Endothelial cell of umbilical vein (primary cell): ENCODE measurements around the gene EPHA4. TPM values are rescaled to one million over a fixed set of nuclear protein-coding genes. Genes with fewer than 3 reads are reported as not detected.

Source experiments
- BruUV-seq: library from RNA; stranded (reverse); fragments of 400-500 nt; replicated peaks from 2 replicates; lab custom pipeline; 2021; lab: Mats Ljungman, UMichigan
- CTCF ChIA-PET: fragments of 300-600, 350-600 bp; sonication (Branson Sonifier 250); formaldehyde crosslinking; loops from one replicate; lab custom pipeline; 2021; ENCODE audit warnings: antibody characterized with exemption, inconsistent platforms; lab: Charles Lee
- POLR2A ChIA-PET: fragments of 300-600, 350-600 bp; sonication (Branson Sonifier 250); formaldehyde crosslinking; loops from one replicate; lab custom pipeline; 2021; ENCODE audit warnings: antibody characterized with exemption, inconsistent platforms; lab: Charles Lee
- DNase-seq: peaks from one replicate; pipeline ENCODE4 v3.0.0-alpha.2; 2011; ENCODE audit warnings: low read depth, low spot score
- FAIRE-seq: peaks from 2 replicates; lab custom pipeline; 2011; peaks lifted over from hg19 to GRCh38; lab: Jason Lieb, UNC
- H2AFZ ChIP-seq: 2 replicates; pipeline ENCODE4 v1.6.0; 2012; ENCODE audit warnings: low read depth, low read length, control low read depth, inconsistent platforms
- H3K27ac ChIP-seq: 2 replicates; pipeline ENCODE4 v1.5.1; 2011; ENCODE audit warnings: low read depth, mild to moderate bottlenecking, control low read depth, low read length, moderate library complexity; ENCODE audit not compliant: insufficient read depth
- H3K27me3 ChIP-seq, 2 experiments: 2 replicates each; pipeline versions ENCODE4 v1.6.0 to v1.6.1; 2011; ENCODE audit warnings: low read length in 2 of 2, mixed read lengths in 1 of 2; ENCODE audit not compliant: control insufficient read depth in 2 of 2, insufficient read depth in 2 of 2
- H3K36me3 ChIP-seq, 2 experiments: 2 replicates in 1 of 2; 3 replicates in 1 of 2; pipeline ENCODE4 v1.5.1; 2011; ENCODE audit warnings: low read length in 2 of 2, mild to moderate bottlenecking in 1 of 2, moderate library complexity in 1 of 2; ENCODE audit not compliant: control insufficient read depth in 2 of 2, insufficient read depth in 2 of 2; ENCODE audit errors: extremely low read depth in 1 of 2
- H3K4me1 ChIP-seq: 3 replicates; pipeline ENCODE4 v1.5.1; 2011; ENCODE audit warnings: mild to moderate bottlenecking, low read length; ENCODE audit not compliant: control insufficient read depth, insufficient read depth; ENCODE audit errors: extremely low read depth
- H3K4me2 ChIP-seq: 2 replicates; pipeline ENCODE4 v1.6.1; 2011; ENCODE audit warnings: low read length, control low read depth, mixed read lengths; ENCODE audit not compliant: insufficient read depth
- H3K4me3 ChIP-seq, 3 experiments: fragments of 200-600 bp in 1 of 3; sonication (generic), shearing (Covaris generic) in 1 of 3; replicated peaks in 1 of 3; 2 replicates each; pipeline ENCODE4 v1.5.1; 2011 to 2016; ENCODE audit warnings: control low read depth in 3 of 3, low read length in 3 of 3, mild to moderate bottlenecking in 2 of 3, inconsistent platforms in 1 of 3, low read depth in 1 of 3, moderate library complexity in 1 of 3; ENCODE audit not compliant: insufficient read depth in 1 of 3
- H3K79me2 ChIP-seq: 2 replicates; pipeline ENCODE4 v1.6.0; 2012; ENCODE audit warnings: low read length, inconsistent platforms; ENCODE audit not compliant: control insufficient read depth, insufficient read depth
- H3K9ac ChIP-seq: replicated peaks from 2 replicates; pipeline ENCODE3; 2011; ENCODE audit warnings: low read length, control low read depth; ENCODE audit not compliant: insufficient read depth; ENCODE audit errors: extremely low read depth
- H3K9me1 ChIP-seq: replicated peaks from 3 replicates; pipeline ENCODE4 v1.6.0; 2011; ENCODE audit warnings: mild to moderate bottlenecking, low read length; ENCODE audit not compliant: control insufficient read depth, insufficient read depth; ENCODE audit errors: extremely low read depth
- H3K9me3 ChIP-seq: replicated peaks from 2 replicates; pipeline ENCODE4 v1.5.1; 2012; ENCODE audit warnings: low read length, inconsistent platforms; ENCODE audit not compliant: control insufficient read depth, insufficient read depth
- H4K20me1 ChIP-seq: replicated peaks from 2 replicates; pipeline ENCODE3; 2011; ENCODE audit warnings: mild to moderate bottlenecking, low read length; ENCODE audit not compliant: control insufficient read depth, insufficient read depth; ENCODE audit errors: extremely low read depth
- EZH2 ChIP-seq: IDR thresholded peaks from 2 replicates; pipeline ENCODE4 v1.6.1; 2012; ENCODE audit warnings: borderline replicate concordance, low read depth, mild to moderate bottlenecking, moderate library complexity, low read length, inconsistent platforms; ENCODE audit not compliant: severe bottlenecking
- GATA2 ChIP-seq: IDR thresholded peaks from 2 replicates; pipeline ENCODE4 v1.7.0; 2011; ENCODE audit warnings: low read depth, mild to moderate bottlenecking, moderate library complexity, mixed read lengths, low read length; ENCODE audit not compliant: insufficient read length, insufficient read depth
- JUN ChIP-seq: IDR thresholded peaks from 2 replicates; pipeline ENCODE4 v1.6.1; 2011; ENCODE audit warnings: borderline replicate concordance, low read depth; ENCODE audit not compliant: insufficient read length, insufficient read depth
- MYC ChIP-seq: IDR thresholded peaks from one replicate; pipeline ENCODE4 v1.6.1; 2011; ENCODE audit warnings: mild to moderate bottlenecking, low read depth, low read length
- POLR2A ChIP-seq: IDR thresholded peaks from 2 replicates; pipeline ENCODE4 v1.6.1; 2012; ENCODE audit warnings: low read depth, mild to moderate bottlenecking, control low read depth, low read length
- POLR2AphosphoS5 ChIP-seq: IDR thresholded peaks from 2 replicates; pipeline ENCODE4 v1.6.1; 2012; ENCODE audit warnings: low read depth, mild to moderate bottlenecking, control low read depth, low read length, moderate library complexity; ENCODE audit not compliant: insufficient read depth
- dilution Hi-C: fragments of 300-500 bp; cut with MboI; formaldehyde crosslinking; loops from one replicate; pipeline ENCODE4 v1.15.0; 2019; ENCODE audit warnings: low sequenced_read_pairs; ENCODE audit not compliant: extremely low pct_ligation_motif_present
- intact Hi-C: fragments of 100-400 bp; cut with micrococcal nuclease; formaldehyde crosslinking; loops from one replicate; pipeline ENCODE4 v1.10.0; 2022
- polyA plus RNA-seq, 4 experiments: library from polyadenylated mRNA; depleted of rRNA in 3 of 4; stranded (reverse) in 3 of 4; unstranded in 1 of 4; fragments of >200 nt; gene quantifications; 2 replicates each; pipeline versions ENCODE4 v1.2.1 to v1.2.3, GENCODE V29; 2011 to 2012; ENCODE audit warnings: missing spikeins in 1 of 4
- total RNA-seq: library from RNA; stranded (reverse); gene quantifications from 2 replicates; pipeline ENCODE4 v1.2.3, GENCODE V29; 2021
- TF ChIP-seq, protein P1 (sequence below), 2 donors: IDR thresholded peaks; 1 replicate in 1 of 2; 2 replicates in 1 of 2; pipeline ENCODE4 v1.5.1; 2011; ENCODE audit warnings: low read length in 2 of 2, mild to moderate bottlenecking in 2 of 2, moderate library complexity in 2 of 2, control low read depth in 1 of 2, inconsistent platforms in 1 of 2, low read depth in 1 of 2; ENCODE audit not compliant: insufficient read depth in 1 of 2; ENCODE audit errors: extremely low read depth in 1 of 2
- TF ChIP-seq, protein P2 (sequence below): IDR thresholded peaks from 2 replicates; pipeline ENCODE4 v1.6.1; 2011; ENCODE audit not compliant: insufficient read depth, insufficient read length

Gene EPHA4
- total and polyA plus RNA-seq, 2 donors (not counting 3 experiments of a cell fraction or from before 2014, with no cell fraction given), result 11.9 to 19.8 TPM

DNA sequence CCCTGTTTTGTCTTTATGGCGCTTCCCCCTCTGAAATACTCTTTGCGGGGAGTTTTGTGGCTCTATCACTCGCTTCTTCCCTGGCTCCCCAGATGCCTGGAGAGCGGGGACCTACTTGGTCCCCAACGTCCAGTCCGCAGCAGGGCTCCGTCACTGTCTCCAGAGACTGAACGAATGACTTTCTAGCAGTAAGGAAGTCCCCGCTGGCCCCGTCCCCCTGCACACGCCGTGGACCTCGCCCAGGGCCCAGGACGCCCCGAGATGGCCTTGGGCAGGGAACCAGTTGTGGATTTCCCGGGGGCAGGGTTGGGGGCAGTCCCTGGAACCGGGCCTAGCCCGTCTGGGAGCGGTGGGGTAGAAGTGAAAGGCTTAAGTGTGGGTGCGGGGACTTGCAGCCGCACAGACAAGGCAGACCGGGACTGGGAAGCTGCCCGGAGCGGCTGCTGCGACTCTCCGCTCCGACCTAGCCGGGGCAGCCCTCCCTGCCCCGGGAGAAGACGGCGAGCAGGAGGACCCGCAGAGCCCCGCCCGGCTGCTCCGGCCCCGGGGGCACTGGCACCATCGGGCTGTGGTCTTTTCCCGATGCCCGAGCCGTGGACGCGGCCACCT, 821 bp upstream of the EPHA4 start:
- Histone ChIP-seq H3K27ac (peak overlapping the region; percentile 14), H3K4me1 (peaks cover 10% of the 10 kb centered on the region), H3K9me3 (no peaks in the 10 kb centered on the region), H3K79me2 (peaks cover 10% of the 10 kb centered on the region), H3K27me3 (peaks cover 3 to 8% of the 10 kb centered on the region in 2 experiments), H4K20me1 (no peaks in the 10 kb centered on the region), H2AFZ (peak overlapping the region; percentile 74), H3K4me3 (peak overlapping the region; percentile 37 to 67 (median 51)), H3K4me2 (peak overlapping the region; percentile 88), H3K9ac (peak overlapping the region; percentile 71), H3K36me3 (no peaks in the 10 kb centered on the region), H3K9me1 (no peaks in the 10 kb centered on the region)
- no TSS peak for BruUV-seq
- ChIA-PET POLR2A (no interaction called here), CTCF (interaction anchor here (0.5 to 4.5 kb wide), 33 partner anchors 10 to 1928 kb away, joined by 3 to 87 read pairs (median 4); no protein-coding TSS in a partner anchor)
- intact Hi-C loops, result loop anchor here (1.0 to 10.0 kb wide), 15 partner anchors 43 to 886 kb away; no protein-coding TSS in a partner anchor
- no peak for FAIRE-seq
- DNase-seq, result peak; percentile 71
- TF ChIP-seq EZH2 (no peak), GATA2 (no peak), POLR2A (peak; percentile 44)
- dilution Hi-C loops, result no loop called here

DNA sequence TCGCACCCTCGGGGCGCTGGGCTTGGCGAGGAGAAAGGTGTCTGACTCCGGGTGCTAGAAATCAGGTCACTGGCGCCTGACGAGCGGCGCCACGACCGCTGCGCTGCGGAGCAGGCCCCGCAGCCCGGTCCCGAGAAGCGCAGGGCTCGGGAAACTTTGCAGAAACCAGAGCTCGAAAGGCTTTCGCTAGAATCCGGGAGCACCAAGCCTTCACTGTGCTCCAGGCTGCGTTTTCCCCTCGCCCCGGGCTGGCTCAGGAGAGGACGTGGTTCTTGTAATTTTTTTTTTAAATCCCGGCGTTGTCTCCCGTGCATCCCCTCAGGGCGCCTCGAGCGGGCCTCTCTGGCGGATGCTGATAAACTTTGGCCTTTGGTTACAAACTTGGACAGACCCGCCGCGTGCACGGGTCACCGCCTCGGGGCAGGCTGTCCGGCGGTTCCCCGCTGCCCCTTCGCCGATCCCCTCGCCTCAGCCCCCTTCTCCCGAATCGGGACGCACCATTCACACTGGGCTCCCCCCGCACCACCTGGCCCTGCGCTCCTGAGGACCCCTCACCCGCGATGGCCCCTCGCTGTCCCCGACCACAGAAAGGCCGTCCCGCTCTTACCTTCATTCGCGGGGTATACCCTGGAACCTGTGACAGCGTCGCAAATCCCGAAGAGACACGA, 419 bp downstream of the EPHA4 start:
- Histone ChIP-seq H3K9ac (peak overlapping the region; percentile 64), H3K4me2 (peak overlapping the region; percentile 32), H3K4me3 (peak overlapping the region; percentile 53 to 70 (median 67)), H3K9me3 (no peaks in the 10 kb centered on the region), H3K27me3 (peaks cover 3 to 8% of the 10 kb centered on the region in 2 experiments), H3K79me2 (peaks cover 10% of the 10 kb centered on the region), H4K20me1 (no peaks in the 10 kb centered on the region), H3K27ac (peak overlapping the region; percentile 27), H3K36me3 (no peaks in the 10 kb centered on the region), H3K9me1 (no peaks in the 10 kb centered on the region), H3K4me1 (peaks cover 10% of the 10 kb centered on the region), H2AFZ (peak overlapping the region; percentile 50)
- ChIA-PET CTCF (interaction anchor here (0.8 to 4.5 kb wide), 6 partner anchors 41 to 1836 kb away, joined by 3 to 87 read pairs (median 4); no protein-coding TSS in a partner anchor), POLR2A (interaction anchor here (0.6 kb wide), 1 partner anchor 18 kb away, joined by 3 read pairs; no protein-coding TSS in a partner anchor)
- BruUV-seq, result no TSS peak
- FAIRE-seq (peak; percentile 54), DNase-seq (peak; percentile 47)
- intact Hi-C loops, result loop anchor here (1.0 to 10.0 kb wide), 13 partner anchors 53 to 484 kb away; no protein-coding TSS in a partner anchor
- TF ChIP-seq EZH2 (no peak), JUN (no peak), GATA2 (peak; percentile 17), POLR2A (no peak), POLR2AphosphoS5 (no peak), MYC (no peak)
- TF ChIP-seq, protein P1, sequence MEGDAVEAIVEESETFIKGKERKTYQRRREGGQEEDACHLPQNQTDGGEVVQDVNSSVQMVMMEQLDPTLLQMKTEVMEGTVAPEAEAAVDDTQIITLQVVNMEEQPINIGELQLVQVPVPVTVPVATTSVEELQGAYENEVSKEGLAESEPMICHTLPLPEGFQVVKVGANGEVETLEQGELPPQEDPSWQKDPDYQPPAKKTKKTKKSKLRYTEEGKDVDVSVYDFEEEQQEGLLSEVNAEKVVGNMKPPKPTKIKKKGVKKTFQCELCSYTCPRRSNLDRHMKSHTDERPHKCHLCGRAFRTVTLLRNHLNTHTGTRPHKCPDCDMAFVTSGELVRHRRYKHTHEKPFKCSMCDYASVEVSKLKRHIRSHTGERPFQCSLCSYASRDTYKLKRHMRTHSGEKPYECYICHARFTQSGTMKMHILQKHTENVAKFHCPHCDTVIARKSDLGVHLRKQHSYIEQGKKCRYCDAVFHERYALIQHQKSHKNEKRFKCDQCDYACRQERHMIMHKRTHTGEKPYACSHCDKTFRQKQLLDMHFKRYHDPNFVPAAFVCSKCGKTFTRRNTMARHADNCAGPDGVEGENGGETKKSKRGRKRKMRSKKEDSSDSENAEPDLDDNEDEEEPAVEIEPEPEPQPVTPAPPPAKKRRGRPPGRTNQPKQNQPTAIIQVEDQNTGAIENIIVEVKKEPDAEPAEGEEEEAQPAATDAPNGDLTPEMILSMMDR (IDR thresholded peaks at IDR 0.05; ENCODE audit: extremely low read depth in 1 of 2, insufficient read depth in 1 of 2, low read depth in 1 of 2, low read length in 2 of 2), result no peak
- TF ChIP-seq, protein P2, sequence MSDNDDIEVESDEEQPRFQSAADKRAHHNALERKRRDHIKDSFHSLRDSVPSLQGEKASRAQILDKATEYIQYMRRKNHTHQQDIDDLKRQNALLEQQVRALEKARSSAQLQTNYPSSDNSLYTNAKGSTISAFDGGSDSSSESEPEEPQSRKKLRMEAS, result no peak
- dilution Hi-C loops, result no loop called here
